NCI-H1436 (cell line): ENCODE data around the gene NR2F1-AS1.

Experiments used
- DNase-seq: peaks from one replicate; lab custom pipeline; 2025; lab: John Stamatoyannopoulos, UW

NR2F1-AS1 gene

GRCh38 chr5:93580927-93581445, at the start of gene NR2F1-AS1:
TSS of gene NR2F1-AS1 (minus strand) at chr5:93581219.
- DNase-seq = no peak

GRCh38 chr5:93626801-93627200, 45.8 kb upstream of the NR2F1-AS1 start:
- DNase-seq = no peak

- DNase-seq = no peak
These were observed 42.1 kb upstream of the NR2F1-AS1 start for GRCh38 chr5:93623153-93623552.

DNA sequence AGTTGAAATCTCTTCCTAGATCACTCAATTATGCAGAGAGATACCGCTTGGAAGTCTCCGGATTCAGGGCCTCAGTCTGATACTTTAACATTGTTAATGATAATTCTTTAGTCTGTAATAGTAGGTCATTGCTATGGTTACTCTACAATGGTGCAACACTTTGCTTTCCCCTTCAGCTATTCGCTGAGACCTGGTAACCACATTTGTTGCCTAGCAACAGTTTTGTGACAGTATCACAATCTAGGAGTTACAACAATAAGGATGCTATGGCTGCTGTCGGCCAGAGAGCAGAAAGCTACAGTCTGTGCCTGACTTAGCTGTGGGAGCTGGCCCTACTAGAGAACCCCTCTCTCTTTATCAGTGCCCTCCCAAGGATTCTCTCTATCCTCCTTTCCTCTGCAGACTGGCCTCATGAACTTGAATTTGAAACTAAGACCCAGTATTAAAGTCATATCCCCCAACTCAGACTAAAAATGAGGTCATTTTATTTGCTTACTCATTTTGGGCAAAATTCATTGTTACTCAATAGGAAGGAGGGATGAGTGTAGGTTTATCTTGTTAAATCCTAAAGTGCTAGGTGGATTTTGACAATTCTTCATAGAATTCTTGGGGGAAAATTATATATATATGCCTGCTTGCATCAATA, 41.3 kb upstream of the NR2F1-AS1 start:
- DNase-seq = peak; percentile 80

DNA sequence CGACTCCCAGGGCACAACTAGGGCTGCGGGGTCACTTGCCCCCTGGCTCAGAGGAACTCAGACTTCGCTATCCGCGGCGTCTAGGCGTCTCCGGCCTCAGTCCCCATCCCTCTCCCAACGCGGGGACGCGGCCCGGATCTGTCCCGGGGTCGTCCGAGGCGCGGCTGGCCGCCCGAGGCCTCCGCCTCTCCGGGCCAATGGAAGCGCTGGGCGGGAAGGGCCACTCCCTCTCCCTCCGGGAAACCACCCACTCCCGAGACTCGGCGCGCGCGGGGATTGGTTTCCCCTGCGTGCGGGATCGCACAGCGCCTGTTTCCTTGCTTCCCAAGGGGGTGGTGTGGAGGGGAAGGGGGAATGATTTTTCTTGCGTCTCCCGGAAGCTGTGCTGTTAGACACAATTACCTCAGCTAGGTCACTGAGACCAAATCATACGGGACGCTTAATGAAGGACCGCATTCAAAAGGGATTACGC, 40.3 kb upstream of the NR2F1-AS1 start:
- DNase-seq = peak; percentile 86

DNA sequence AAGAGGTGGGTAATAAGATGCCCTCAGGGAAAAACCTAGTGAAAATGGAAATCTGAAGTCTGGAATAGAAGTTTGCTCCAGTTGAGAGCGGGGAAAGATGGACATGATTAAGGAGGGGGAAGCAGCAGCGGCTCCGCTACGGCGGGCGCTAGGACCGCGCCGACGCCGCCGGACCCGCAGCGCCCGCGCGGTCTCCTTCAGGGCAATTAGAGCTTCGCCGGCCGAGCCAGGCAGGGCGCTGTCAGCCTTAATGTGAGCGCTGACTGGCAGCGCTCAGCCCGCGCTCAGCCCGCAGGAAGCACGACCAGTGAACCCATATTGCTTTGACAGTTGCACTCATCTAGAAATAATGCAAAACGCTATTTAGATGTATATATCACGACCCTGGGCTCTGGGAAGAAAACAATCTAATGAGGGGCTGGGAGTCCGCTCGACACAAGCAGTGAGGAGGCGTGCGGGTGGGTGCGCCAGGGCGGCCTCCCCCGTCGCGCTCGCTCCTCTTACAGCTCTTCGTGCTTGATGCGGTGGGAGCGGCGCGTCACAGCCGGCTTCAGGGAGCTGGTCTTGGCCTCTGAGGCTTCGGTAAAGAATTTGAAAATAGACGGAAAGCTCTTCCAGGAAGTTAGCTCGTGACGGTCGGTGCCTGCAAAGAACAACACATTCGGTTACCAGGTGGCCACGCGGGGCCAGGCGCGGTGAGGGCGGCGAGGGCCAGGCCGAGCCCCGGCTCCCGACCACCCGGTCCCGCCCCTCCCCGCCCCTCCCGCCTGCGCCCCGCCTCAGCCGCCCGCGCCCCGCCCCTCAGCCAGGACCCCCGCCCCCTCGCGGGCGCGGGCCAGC, 39.7 kb upstream of the NR2F1-AS1 start:
- DNase-seq = peak; percentile 73

DNA sequence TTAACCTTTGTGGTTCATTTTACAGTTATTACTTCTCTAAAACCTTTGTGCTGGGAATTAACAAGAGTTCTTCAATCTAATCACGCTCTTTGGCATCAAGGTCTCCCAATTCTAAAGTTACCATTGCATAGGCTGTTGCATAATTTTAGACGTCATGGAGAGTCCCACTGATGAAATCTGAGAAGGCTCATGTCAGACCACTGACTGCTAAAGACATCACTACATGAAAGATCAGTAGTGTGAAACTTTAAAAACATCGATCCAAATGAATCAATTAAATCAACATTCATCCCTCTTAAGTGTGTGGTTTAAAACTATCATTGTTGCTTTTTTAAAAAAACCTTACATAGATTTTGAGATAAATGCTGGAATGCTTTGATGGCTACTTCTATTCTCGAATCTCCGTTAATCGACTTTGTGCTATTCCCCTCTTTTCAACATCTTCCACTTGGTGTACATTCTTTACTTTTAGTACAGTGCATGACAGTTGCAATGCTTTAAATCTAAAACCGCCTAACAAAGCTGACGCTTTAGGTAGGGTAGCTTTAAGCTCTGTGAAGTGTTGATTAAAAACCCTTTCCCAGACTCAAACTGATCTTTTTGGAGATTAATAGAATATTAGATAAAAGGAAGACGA, 35.6 kb upstream of the NR2F1-AS1 start:
- no peak for DNase-seq

GRCh38 chr5:93612855-93613243, 31.8 kb upstream of the NR2F1-AS1 start:
- no peak for DNase-seq

DNA sequence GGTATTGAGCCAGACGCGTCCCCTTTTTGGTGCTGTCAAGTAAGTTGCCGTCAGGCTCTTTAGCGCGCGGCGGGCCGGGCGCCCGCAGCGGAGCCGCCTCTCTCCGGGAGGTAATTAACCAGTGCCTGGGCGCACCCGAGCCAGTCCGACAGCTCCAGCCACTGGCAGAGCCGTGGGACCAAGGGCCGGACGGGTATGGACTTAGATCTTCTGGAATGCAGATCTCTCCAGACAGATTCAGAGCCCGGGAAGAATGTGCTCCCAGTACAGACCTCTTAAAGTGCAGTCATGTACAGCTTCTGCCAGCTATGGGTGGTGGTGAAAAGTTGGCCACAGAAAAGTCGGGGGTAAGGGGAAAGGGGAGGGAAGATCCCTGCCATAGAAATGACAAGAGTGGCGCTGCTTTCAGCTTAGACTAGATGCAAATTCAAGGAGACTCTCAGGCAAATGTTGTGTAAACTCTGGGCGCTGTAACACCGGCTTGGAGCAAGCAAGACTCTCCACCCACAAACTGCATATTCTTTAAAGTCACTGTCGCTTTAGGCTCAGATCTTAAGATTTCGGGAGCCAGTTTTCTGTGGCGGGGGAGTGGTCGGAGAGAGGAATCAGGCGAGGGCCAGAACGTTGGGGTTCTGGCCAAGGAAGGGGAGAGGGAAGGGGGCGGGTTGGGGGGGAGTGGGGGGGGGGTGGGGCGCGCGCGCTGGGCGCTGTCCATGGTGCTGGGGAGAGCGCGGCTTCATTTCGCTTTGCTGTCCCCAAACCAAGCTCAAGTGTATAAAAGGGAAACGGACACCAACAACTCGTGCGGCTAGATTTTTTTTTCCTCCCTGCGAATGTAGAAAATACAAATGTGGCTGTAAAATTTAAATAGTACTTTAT, 31.2 kb upstream of the NR2F1-AS1 start:
- no peak for DNase-seq

GRCh38 chr5:93611273-93611975, 30.4 kb upstream of the NR2F1-AS1 start:
- no peak for DNase-seq

GRCh38 chr5:93610581-93611272, 29.7 kb upstream of the NR2F1-AS1 start:
- DNase-seq = no peak

GRCh38 chr5:93609762-93610161, 28.7 kb upstream of the NR2F1-AS1 start:
- no peak for DNase-seq

GRCh38 chr5:93608855-93609254, 27.8 kb upstream of the NR2F1-AS1 start:
- no peak for DNase-seq

GRCh38 chr5:93607367-93608258, 26.6 kb upstream of the NR2F1-AS1 start:
- peak; percentile 44 for DNase-seq

DNA sequence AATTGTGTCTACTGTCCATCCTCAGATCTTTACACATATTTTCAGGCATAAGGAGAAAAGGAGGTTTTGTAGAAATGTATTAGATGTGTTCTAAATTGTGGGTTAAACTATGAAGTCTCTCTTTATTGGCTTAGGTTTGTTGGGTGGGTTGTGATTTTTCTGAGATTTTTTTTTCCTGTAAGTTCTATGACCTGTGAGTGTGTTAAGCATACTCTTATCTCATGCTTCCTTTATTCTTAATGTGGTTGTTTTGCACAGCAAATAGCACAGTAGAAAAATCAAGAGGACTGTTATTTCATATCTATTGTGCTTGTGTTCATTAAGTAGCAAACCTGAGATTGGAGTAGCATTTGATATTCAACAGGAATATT, 25.3 kb upstream of the NR2F1-AS1 start:
- no peak for DNase-seq

GRCh38 chr5:93604644-93605515, 23.9 kb upstream of the NR2F1-AS1 start:
- no peak for DNase-seq

DNA sequence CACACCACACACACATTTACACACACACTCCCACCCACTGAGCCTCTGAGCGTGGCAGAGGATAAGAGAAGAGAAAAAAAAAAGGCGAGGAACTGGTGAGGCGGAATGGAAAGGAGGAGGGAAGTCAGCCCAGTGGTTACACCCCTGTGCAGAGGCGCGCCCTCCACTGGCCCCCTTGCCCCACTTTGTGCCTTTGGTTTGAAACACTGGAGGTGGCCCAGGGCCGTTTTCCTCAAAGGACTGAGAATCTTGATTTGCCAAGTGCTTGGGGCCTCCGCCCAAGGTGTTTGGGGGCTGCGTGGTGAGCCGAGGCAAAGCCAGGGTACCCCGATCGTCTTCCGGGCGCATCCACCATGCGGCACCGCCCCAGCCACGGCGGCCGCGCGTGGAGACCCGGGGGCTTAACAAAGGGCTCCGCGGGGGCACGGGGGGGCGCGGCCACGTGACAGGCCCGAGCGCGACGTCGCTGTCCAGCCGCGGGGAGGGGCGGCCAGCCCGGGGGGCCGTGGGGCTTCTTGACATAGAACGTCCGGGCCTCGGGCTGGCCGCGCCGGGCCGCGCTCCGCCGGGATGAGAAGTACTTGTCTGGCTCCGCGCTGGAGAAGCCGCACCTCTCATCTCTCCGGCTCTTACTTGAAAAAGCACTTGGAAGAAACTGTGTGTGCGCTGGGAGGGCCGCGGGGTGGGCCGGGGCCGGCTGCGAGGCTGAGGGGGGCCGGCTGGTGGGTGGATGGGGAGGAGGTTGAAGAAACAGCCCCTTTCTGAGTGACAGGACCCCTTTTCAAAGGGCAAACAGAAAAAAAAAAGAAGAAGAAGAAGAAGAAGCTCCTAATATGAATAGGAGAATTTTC, 23.0 kb upstream of the NR2F1-AS1 start:
- no peak for DNase-seq
